ENCODE data around the gene RIT2. TPM values are rescaled to one million over a fixed set of nuclear protein-coding genes. Genes with fewer than 3 reads are reported as not detected.

Gene RIT2
- total RNA-seq, 4 donors from 2014 or later, result not detected

DNA sequence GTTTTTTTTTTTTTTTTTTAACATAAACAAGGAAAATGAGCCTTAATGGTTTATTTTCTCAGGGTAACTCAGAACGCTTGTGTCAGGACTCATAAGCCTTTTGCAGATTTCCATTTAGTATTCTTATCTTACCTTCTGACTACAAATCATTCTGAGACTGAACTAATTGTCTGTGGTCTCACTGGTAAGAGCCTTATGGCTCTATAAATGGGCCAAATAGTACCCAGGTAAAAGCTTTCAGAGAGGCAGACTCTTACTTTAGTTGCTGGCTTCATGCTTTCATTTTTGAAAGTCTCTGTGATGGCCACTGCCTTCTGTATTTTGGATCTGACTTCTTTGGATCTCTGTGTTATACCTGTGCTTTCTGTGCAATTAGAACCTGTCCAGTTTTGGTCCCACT is 403.4 kb downstream of the RIT2 start:
- TF ChIP-seq, protein P1, sequence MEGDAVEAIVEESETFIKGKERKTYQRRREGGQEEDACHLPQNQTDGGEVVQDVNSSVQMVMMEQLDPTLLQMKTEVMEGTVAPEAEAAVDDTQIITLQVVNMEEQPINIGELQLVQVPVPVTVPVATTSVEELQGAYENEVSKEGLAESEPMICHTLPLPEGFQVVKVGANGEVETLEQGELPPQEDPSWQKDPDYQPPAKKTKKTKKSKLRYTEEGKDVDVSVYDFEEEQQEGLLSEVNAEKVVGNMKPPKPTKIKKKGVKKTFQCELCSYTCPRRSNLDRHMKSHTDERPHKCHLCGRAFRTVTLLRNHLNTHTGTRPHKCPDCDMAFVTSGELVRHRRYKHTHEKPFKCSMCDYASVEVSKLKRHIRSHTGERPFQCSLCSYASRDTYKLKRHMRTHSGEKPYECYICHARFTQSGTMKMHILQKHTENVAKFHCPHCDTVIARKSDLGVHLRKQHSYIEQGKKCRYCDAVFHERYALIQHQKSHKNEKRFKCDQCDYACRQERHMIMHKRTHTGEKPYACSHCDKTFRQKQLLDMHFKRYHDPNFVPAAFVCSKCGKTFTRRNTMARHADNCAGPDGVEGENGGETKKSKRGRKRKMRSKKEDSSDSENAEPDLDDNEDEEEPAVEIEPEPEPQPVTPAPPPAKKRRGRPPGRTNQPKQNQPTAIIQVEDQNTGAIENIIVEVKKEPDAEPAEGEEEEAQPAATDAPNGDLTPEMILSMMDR (IDR thresholded peaks at IDR 0.05), result no peak
- TF ChIP-seq POLR2A (IDR thresholded peaks at IDR 0.05), result no peak
- H3K4me3 ChIP-seq (ENCODE audit: low read depth, poor library complexity, severe bottlenecking), result no peak overlapping the region
- WGBS, 2 donors, result 61 to 78% methylated on average over 1 of the region's 1 CpG
- intact Hi-C loops (cut with DNase I; ENCODE audit: low total_unique reads), result no loop called here
- no peak for DNase-seq (ENCODE audit: low spot score in 2 of 2)

DNA sequence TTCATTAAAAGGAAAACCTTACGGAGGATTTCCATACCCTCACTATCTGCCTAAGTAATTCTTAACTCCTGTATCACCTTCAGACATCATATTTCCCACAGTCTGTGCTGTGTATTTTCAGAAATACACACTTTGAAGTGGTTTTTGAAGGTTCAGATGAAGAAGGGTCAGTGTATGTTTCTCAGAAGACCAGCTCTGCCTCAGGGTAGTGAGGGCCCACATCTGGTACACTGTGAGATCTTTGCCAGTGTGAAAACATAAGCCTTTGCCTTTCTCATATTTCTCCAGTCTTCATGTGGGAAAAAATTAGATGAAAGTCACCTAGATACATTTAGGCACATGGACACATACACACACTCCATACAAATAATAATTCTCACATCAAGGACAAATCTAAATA is 408.4 kb downstream of the RIT2 start:
- DNase-seq (ENCODE audit: low spot score in 2 of 2), result no peak
- intact Hi-C loops (cut with DNase I; ENCODE audit: low total_unique reads), result no loop called here
- TF ChIP-seq POLR2A (IDR thresholded peaks at IDR 0.05), result no peak
- TF ChIP-seq, protein P1 (IDR thresholded peaks at IDR 0.05), result no peak
- 39 to 60% methylated on average over 1 of the region's 1 CpG for WGBS, 2 donors
- no peak overlapping the region for H3K4me3 ChIP-seq (ENCODE audit: low read depth, poor library complexity, severe bottlenecking)

DNA sequence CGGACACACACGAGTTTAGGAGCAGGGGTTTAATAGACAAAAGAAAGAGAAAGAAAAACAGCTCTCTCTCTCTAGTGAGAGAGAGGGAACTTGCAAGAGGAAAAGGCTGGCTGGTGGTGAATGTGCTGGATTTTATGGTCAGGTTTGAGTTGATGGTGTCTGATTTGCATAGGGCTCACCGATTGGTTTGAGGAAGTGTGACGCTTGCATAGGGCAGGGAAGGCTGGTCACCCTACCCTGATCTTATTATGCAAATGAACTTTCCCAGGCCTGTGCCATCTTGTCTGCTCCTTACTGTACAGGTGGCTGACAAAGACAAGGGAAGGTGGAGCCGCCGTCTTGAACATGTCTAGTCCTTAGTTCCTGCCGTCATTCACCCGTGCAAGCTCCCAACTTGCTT is 408.9 kb downstream of the RIT2 start:
- 28 to 36% methylated on average over 8 of the region's 8 CpGs for WGBS, 2 donors
- H3K4me3 ChIP-seq (ENCODE audit: low read depth, poor library complexity, severe bottlenecking), result no peak overlapping the region
- DNase-seq (ENCODE audit: low spot score in 2 of 2), result peak; percentile 65 to 76
- TF ChIP-seq, protein P1 (IDR thresholded peaks at IDR 0.05), result no peak
- TF ChIP-seq POLR2A (IDR thresholded peaks at IDR 0.05), result no peak
- intact Hi-C loops (cut with DNase I; ENCODE audit: low total_unique reads), result no loop called here

DNA sequence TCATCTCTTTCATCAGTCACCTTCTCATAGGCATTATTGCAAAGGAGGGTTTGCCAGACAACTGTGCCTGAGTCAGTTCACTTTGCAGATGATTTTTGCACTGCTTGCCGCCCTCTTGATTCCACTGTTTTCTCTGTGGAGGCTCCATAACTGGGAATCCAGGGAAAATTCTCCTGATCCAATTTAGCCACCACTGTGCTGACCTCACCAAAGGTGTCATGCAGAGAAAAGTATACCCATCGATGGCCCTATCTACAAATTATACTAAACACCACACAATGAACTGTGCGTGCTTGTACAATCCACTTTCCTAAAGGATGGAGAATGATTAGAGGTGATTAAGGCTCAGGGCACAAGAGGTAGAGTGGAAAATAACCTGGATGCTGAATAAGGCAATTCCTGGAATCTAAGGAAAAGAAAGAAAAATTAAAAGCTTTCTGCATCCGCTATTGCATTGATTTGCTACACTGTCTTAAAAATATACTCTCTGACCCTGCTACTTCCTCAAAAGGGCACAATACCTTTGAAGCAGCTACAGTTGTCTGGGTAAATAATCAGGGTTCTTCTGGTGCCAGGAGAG is 409.4 kb downstream of the RIT2 start:
- DNase-seq (ENCODE audit: low spot score in 2 of 2), result no peak
- 75% methylated on average over 4 of the region's 4 CpGs for WGBS, 2 donors
- no peak overlapping the region for H3K4me3 ChIP-seq (ENCODE audit: low read depth, poor library complexity, severe bottlenecking)
- TF ChIP-seq POLR2A (IDR thresholded peaks at IDR 0.05), result no peak
- TF ChIP-seq, protein P1 (IDR thresholded peaks at IDR 0.05), result no peak
- intact Hi-C loops (cut with DNase I; ENCODE audit: low total_unique reads), result no loop called here

Other genes starting within 250 kb of the RIT2 start
- not detected for gene SYT4, start 161.8 kb upstream of the RIT2 start, total RNA-seq